Middle frontal gyrus (tissue), 1 donor: ENCODE measurements around the gene FUT7.

ENCODE experiments used
- DNase-seq: peaks from one replicate; pipeline ENCODE4 v3.0.0-alpha.2; 2015; ENCODE audit warnings: low spot score; ENCODE audit errors: extremely low spot score

FUT7 gene

DNA sequence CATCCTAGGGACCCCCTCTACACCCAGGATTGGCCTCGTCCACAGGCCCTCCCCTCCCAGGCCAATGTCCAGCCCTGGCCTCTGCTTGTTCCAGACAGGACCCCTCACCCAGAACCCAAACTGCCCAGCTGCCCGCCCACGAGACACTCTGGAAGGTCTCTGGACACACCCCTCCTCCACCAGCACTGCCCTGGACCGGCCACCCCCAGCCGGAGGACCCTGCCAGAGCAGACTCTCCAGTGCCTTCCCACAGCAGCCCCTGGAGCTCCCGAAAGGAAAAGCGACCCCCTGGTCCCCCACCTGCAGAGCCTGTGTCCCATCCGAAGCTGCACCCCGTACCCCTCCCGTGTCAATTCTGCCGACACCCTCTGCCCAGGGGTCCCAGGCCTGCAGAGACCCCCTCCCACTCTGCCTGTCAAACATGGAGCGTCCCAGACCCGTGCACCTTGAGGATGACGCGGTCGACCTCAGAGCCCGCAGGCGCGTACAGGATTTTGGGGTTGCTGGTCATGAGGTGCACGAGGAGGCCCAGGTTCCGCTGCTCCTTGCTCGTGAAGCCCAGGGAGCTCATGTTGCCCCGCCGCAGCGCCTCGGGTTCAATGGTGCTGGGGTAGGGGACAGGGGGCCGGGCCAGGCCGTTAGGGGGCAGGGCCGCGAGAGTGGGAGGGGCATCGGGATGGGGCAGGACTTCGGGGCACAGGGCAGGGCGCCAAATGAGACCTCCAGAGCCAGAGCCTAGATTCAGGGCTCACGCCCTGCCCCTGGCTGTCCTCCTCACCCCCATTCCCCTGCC lies 11.8 kb downstream of the FUT7 start:
- DNase-seq, result no peak

DNA sequence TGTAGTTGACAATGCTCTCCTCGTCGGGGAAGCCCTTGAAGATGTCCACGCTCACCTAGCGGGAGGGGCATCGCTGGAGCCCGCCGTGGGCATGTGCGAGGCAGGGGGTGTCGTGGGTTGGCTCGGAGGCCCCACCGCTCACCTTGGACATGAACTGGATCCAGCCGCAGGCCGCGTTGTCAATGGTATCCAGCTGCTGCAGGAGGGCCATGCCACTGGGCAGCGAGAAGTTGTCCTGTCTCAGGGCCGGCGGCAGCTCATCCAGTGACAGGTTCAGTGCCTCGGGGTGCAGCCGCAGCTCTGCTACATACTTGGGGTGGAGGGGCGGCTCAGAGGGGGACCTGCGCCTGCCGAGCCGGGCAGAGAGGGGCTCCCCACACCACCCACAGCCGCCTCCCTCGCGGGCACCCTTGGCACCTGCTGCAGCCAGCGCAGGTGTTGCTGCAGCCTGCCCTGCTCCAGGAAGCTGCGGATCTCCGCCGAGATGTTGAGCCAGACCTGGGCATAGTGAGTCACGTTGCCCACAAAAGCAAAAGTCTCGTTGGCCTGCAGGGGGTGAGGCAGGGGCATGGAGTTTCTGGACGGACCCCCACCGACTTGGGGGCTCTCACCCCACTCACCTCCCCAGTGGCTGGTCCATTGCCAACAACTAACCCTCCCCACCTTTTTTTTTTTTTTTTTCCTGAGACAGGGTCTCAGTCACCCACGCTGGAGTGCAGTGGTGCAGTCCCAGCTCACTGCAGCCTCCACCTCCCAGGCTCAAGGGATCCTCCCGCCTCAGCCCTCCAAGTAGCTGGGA lies 12.9 kb downstream of the FUT7 start:
- DNase-seq, result no peak

DNA sequence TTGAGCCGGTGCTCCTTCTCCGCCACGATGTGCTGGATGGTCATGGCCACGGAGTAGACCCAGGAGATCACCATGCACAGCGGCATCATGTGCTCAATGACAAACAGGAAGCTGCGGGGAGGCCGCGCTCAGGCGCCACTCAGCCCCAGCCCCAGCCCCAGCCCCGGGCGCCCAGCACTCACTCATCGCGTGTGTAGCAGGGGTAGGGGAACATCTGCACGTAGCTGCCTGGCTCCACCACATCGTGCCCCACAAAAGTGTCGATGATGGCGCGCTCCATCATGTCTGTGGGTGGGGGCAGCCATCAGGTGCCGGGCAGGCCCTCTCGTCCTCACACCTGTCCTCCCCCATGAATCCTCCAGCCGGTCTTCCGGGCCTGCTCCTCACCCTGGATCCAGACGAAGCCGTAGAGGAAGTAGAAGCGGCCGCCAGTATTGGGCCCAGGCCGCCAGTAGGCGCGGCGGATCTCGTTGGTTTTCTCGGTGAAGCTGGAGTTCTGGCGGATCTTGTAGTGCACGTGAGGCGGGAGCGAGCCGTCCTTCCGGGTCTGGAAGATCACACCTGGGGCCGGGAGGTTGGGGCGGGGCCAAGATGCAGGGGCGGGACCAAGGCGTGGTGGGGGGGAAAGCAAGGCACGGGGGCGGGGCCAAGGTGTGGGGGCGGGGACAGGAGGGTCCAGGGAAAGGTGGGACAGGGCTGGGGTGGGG lies 13.9 kb downstream of the FUT7 start:
- DNase-seq, result no peak

DNA sequence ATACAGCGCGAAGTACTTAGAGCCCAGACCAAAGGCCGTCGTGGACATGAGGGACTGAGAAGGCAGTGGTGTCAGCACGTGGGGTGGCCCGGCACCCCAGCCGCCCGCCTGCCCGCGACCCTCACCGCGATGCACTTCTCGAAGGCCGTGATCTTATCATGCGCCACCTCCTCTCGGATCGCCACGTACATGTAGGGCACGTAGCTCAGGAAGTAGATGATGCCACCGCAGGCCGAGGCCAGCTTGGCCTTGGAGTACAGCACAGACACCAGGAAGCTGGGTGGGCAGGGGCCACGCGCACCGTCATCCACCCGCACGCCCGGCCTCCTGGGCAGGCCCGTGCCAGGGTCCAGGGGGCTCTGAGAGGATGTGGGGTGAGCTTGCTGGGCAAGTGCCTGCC lies 14.8 kb downstream of the FUT7 start:
- no peak for DNase-seq

DNA sequence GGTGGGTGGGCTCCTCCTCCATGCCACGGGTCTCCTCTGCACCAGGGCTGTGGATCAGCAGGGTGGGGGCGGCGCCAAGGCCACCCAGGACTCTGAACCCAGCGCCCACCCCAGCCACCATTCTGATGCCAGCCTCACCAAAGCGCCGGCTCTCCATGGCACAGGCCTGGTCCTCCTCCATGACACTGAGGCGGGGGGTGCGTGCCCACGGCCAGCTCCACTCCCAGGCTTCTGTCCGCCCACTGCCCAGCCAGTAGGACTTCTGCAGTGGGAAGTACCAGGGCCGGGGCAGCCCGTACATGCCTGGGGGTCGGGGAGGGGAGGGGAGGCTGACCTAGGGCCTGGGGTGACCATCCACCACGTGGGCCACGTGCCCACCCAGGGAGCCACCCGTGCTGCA lies 15.5 kb downstream of the FUT7 start:
- no peak for DNase-seq

DNA sequence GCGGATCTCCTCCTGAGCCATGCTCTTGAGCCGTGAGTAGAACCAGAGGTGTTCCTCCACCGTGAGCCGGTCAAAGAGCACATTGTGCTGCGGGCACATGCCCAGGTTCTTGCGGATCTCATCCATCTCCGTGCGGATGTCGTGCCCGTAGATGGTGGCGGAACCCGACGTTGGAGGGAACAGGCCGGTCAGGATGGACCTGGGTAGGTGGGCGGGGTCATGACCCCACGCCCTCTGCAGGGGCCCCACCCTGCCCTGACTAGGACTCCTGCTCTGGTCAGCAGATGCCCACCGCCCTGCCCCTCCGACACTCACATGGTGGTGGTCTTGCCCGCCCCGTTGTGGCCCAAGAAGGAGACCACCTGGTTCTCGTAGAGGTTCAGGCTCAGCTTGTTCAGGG lies 15.9 kb downstream of the FUT7 start:
- DNase-seq, result no peak

DNA sequence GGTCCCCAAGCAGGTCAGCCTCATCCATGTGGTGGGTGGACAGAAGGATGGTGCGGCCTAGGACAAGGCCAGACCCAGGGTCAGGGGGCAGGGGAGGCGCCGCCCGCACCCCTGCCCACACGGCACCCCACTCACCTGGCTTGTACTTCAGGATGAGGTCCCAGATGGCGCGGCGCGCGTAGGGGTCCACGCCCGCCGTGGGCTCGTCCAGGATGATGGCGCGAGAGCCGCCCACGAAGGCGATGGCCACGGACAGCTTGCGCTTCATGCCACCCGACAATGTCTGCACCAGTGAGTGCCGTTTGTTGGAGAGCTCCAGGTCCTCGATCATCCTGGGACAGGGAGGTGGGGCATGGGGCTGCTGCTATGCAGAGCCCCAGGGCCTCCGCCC lies 16.4 kb downstream of the FUT7 start:
- DNase-seq, result no peak

DNA sequence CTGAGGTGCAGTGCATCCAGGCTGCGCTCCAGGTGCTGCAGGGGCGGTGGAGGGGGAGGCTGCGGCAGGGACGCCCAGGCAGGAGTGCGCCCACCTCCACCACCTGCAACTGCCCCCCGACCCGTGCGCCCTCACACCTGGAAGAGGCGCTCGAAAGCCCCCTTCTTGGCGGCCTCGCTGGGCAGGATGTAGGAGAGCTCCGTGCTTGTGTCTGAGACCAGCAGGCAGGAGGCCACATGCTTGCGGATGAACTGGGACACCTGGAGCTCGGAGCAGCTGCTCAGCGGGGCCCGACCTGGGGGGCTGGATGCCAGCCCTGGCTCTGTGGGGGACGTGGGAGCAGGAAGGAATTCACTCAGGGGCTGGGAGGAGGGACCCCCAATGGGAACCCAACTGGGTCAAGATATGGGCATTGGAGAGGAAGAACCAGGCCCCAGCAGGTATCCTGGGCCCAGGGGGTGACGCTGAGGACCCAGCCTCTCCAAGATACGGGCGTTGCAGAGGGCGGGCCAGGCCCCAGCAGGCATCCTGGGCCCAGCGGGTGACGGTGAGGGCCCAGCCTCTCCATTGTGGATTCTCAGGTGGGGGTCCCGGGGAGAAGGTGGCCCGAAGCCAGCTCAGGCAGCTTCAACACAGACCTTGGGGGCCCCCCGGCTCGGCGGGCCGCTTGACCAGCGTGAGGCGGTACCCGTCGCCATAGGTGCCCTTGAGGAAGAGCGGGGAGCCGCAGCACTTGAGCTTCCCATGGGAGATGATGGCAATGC lies 16.9 kb downstream of the FUT7 start:
- DNase-seq, result no peak

DNA sequence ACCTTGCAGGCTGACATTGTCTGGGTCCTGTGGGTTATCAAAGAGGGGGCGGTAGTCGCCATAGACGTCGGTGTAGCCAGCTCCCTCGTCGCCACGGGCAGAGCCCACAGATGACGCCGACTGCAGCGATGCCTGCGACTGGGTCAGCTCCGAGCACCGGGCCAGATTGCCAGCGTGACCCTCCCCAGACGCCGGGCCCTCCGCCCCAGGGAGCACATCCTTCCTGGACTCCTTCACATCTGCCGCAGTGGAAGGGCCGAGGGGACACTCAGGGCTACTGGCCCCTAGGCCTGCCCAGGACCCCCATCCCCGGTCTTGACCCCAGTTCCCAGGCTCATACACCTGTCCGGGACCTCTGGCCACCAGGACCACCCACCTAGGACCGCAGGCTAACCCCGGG lies 17.7 kb downstream of the FUT7 start:
- DNase-seq, result no peak

DNA sequence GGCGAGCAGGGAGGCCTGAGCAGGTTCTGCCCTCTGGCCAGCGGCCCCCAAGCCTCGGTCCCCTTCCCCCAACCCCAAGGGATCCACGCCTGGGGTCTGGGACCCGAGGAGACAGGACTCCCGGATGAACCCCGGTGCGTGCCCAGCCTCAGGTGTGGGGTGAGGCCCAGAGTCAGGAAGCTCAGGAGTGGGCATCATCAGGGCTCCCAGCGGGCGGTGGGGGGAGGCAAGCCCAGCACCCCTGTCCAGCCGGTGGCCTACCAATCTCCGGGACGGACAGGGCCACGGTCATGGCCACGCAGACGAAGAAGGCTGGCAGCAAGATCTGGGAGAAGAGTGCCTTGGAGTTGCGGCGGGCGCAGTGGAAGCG lies 18.3 kb downstream of the FUT7 start:
- no peak for DNase-seq

DNA sequence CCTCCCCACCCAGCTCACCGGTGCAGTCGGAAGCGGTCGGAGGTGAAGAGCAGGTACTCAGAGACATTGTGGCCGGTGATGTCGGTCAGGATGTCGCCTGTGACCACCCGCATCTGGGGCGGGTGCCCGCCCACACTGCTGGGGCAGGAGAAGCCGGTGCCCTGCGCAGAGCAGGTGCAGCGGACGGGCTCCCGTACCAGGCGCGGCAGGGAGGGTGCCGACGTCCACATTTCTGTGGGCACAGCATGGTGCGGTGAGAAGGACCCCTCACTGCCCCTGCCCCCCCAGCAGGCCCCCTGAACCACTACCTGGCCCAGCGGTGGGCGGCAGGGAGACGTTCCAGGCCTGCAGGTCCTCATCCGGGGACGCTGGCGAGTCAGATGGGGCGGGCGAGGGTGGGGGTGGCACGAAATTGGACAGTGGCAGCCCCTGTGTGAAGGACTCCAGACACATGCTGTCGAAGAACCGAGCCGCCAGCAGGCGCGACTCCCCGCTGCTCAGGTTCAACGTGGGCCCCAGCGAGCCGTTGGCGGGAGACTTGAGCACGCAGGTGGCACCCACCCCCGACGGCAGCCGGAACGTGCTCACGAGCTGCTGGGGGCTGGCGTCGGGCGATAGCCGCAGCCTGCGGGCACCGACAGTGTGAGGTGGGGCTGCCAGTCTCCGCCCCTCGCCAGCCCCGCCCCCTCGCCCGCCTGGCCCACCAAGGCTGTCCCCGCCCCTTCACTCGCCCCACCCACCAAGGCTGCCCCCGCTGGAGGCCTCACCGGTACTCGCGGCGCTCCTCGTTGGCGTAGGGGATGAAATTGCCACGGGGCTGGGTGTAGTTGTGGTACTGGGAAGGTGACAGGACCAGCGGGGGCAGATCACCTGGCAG lies 19.0 kb downstream of the FUT7 start:
- no peak for DNase-seq

DNA sequence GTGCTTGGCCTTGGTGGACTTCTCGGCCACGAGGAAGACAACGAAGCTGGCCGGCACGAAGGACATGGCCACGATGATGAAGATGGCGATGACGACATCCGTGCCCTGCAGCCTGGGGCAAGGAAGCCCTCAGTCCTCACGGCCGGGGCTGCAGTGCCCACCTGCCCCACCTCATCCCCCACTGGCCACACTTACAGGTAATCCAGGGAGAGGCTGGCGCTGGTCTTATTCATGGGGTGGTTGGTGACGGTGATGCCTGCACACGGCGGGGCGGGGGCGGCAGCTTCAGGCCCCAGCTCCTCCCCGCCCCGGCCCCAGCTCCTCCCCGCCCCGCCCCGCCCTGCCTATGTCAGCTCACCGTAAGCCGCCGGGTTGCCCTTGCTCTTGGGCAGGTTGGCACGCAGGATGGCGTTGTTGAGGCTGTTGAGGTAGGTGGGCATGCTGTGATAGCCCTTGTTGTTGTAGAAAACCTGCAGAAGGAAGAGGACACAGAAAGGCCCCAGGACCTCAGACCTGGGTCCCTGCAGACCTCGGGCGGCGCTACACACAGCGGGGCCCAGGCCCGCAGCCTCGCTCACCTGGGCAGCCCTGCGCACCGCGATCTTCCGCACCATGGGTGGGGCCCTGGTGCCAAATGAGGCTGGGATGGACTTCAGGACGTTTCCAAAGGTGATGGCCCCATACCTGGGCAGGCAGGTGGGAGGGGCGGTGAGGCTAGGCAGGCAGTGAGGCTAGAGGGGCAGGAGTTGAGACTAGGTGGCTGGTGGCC lies 19.8 kb downstream of the FUT7 start:
- no peak for DNase-seq

DNA sequence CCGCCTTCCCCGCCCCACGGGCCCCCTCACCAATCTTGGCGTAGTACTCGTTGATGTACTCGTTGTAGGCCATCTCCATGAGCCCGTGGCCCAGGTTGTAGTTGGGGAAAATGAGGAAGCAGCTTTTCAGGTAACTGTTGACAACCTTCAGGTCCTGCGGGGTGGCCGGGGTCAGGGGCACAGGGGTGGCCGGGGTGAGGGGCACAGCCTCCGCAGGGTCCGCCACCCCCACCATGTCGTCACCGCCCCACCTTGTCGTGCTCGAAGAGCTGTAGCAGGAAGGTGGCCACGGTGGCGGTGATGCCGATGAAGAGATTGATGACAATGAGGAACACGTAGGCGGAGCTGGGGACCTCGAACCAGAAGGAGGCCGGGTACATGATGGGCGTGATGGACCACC lies 20.7 kb downstream of the FUT7 start:
- no peak for DNase-seq

DNA sequence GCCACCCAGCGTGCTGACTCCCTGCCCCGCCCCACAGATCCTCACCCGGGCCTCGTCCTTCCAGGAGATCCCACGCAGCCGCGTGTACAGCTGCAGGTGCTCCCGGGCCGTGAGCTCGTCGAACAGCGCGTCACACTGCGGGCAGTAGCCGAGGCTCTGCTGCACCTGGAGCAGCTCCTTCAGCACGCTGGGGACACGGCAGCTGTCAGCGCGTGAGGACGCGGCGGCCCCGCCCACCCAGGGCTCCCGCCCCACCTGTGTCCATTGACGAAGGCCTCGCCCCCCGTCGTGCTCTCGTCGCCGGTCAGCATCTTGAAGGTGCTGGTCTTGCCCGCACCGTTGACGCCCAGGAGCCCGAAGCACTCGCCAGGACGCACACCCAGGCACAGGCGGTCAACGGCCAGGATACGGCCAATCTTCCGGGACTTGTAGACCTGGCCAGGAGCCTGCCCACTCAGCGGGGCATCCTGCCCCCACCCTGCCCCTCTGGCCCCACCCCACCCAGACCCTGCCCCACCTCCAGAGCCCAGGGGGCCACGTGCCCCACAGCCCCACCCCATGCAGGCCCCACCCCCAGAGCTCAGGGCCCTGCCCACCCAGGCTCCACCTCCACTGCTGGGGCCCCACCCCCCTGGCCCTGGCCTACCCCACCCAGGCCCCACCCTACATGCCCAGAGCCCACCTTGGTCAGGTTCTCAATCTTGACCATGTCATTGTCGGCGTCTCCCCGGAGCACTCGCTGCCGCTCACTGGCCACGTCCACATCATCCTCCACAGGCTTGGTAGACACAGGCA lies 21.8 kb downstream of the FUT7 start:
- DNase-seq, result no peak

DNA sequence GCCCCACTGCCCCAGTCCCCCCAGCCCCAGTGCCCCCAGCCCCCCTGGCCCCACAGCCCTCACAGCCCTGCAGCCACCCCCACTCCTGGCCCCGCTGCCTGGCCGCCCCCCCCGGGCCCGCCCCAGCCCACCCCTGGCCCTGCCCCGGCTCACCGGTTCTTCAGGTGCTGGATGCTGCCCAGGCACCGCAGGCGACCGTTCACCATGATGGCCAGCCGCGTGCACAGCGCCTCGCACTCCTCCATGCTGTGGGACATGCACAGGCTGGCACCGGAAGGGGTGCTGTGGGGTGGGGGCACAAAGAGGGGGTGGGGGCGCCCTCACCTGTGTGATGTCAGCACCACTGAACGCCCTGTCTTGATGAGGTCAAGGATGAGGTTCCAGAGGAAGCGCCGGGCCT lies 22.7 kb downstream of the FUT7 start:
- no peak for DNase-seq

DNA sequence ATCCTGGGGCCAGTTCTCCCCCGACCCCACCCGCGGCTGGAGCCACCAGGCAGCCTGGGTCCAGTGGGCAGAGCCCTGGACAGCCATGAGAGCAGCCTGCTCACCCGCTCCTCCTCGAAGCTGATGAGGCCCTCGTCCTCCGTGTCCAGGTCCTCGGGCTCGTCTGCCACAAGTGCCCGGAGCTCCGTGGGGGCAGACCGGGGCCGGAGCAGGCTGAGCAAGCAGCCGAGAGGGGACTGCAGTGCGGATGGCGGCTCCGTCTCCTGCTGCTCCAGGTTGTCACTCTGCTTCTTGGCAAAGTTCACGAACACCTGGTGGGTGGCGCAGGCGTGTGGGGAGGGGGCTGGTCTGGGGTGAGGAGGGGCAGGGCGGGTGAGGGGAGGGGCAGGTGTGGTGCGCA lies 23.6 kb downstream of the FUT7 start:
- DNase-seq, result no peak

DNA sequence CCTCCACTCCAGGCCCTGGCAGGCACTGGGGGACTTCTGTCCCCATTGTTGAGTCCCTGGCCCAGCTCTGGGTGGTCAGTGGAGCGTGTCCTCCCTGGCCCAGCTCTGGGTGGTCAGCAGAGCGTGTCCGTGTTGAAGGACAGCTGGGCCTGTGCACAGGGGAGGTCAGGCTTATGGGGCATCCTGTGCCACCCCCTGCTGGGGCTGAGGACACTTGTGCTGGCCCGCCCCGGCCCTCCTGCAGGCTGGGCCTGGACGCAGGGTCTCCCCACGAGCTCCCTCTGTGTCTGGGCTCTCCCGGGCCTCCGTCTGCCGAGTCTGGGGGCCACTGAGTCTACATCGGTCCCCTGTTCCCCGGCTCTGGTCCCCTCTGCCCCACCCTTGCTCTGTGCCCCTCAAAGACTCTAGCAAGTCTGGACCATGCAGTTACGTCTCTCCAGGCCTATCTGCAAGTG lies 24.0 kb downstream of the FUT7 start:
- DNase-seq, result no peak

DNA sequence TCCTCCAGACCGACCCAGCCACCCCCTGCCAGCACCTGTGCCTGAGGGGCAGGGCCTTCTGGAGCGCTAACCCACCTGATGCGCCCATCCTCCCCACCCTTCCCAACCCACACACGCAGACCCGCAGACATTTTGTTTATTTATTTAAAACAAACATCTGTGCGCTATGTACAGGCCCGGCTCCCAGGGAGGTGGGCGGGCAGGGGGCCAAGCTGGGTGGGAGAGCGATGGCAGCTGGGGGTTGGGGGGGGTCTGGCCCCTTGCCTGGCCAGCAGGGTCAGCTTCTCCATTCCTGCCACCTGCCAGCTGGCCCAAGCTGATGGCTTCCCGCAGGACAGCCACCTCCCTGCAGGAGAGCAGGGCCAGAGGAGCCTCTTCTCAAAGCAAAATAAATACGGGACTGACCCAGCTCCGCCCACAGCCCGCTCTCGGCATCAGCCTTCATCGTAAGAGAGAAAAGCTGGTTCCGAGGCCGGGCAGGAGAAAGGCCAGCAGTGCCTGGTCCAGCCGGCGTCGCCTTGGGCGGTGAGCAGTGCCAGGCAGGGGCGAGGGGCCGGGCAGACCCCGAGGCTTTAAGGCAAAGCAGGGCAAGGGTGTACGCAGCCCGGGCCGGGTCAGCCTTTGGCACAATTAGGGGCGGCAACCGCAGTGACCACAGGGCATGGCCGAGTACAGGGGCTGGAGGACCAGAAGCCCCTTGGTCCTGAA lies 24.6 kb downstream of the FUT7 start:
- DNase-seq, result no peak
